Caki2 (cell line): ENCODE results near the gene METTL16. TPM values are rescaled to one million over a fixed set of nuclear protein-coding genes. Genes with fewer than 3 reads are reported as not detected.
"Not testable (repeated sequence)": the region's sequence is repeated elsewhere in the genome, so short reads cannot be mapped to it uniquely, and the experiment has no call there.

Experiments
- DNase-seq: peaks from one replicate; pipeline ENCODE4 v3.0.0-alpha.2; 2015; ENCODE audit warnings: low read depth
- in situ Hi-C: cut with HindIII; loops from 2 replicates; pipeline ENCODE4 v1.10.0; 2016; ENCODE audit warnings: low sequenced_read_pairs, low pct_unique_long_range_greater_than_20kb, mixed read lengths
- total RNA-seq: library from RNA; depleted of rRNA; stranded (reverse); fragments of >200 nt; shearing (Covaris generic); gene quantifications from 2 replicates; pipeline ENCODE4 v1.2.3, GENCODE V29; 2014; ENCODE audit warnings: low replicate concordance

The METTL16 gene
- total RNA-seq, 1 experiment from 2014 or later = 22.8 TPM

DNA sequence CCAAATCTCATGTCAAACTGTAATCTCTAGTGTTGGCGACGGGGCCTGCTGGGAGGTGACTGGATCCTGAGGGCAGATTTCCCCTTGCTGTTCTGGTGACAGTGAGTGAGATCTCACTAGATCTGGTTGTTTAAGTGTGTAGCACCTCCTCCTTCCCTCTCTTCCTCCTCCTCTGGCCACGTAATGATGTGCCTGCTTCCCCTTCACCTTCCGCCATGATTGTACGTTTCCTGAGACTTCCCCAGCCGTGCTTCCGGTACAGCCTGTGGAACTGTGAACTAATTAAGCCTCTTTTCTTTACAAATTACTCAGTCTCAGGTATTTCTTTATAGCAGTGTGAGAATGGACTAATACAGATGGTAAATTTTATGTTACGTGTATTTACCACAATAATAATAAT is 49.2 kb downstream of the METTL16 start:
- no peak for DNase-seq
- in situ Hi-C loops = no loop called here

GRCh38 chr17:2459917-2460271 is 51.8 kb downstream of the METTL16 start:
- in situ Hi-C loops = no loop called here
- DNase-seq = no peak

GRCh38 chr17:2457913-2458312 is 53.8 kb downstream of the METTL16 start:
- no peak for DNase-seq
- in situ Hi-C loops = no loop called here

- in situ Hi-C loops = no loop called here
- no peak for DNase-seq
These were observed 55.2 kb downstream of the METTL16 start for GRCh38 chr17:2456475-2456874.

- DNase-seq = no peak
- in situ Hi-C loops = no loop called here
These were observed 55.7 kb downstream of the METTL16 start for GRCh38 chr17:2455956-2456355.

DNA sequence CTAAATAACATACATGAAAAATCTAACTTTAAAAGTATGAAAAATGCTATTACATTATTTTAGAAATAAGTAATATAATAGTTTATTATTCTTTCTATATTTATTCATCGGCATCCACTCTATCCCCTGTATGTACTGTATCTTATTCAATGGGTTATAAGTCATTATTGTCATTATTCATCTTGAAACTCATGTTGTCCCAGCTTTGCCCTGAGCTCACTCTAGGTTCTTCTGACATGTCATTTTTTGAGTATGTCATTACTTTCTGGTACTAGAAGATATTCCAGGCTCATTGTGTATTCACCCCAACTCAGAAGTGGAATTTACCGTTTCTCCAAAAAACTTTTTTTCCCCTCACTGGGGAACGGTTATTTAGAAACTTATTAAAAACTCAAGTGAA is 57.8 kb downstream of the METTL16 start:
- in situ Hi-C loops = no loop called here
- no peak for DNase-seq

DNA sequence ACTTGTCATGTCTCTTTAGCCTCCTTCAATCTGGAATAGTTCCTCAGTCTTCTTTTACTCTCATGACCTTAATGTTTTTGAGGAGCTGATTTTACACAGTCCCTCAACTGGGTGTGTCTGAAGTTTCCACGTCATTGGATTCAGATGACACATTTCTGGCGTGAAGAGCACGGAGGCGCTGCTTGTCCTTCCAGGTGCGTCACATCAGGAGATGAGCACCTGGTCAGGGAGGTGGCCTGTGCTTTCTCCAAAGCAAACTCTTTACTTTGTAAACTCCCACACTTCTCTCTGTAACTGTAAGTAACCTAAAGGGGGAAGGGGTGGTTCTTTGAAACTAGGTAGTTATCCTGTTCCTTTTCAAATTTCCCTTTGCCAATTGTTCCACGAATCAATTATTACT is 58.4 kb downstream of the METTL16 start:
- in situ Hi-C loops = no loop called here
- DNase-seq = no peak

DNA sequence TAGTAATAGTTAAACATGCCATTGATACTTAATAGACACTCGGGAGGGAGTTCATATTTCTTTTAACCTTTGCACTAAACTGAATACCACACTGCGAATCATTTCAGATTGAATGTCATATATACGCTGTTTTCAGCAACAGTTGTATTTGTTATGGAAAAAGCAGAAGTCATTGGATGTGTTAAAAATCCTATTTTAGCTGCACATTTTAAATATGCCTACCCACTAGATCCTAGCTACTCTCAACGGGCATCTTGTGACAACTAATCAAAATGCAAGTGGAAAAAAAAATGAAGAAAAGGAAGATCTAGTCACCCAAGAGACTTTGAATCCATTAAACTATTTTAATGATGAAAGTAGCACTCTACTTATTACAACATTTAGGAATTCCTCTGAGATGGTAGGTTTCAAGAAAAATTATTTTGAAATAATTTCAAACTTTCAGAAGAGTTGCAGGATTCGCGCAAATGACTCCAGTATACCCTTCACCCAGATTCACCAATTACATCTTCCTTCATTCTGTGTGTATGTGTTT is 59.4 kb downstream of the METTL16 start:
- in situ Hi-C loops = no loop called here
- no peak for DNase-seq

- in situ Hi-C loops = no loop called here
- no peak for DNase-seq
These were observed 61.6 kb downstream of the METTL16 start for GRCh38 chr17:2450016-2450650.

DNA sequence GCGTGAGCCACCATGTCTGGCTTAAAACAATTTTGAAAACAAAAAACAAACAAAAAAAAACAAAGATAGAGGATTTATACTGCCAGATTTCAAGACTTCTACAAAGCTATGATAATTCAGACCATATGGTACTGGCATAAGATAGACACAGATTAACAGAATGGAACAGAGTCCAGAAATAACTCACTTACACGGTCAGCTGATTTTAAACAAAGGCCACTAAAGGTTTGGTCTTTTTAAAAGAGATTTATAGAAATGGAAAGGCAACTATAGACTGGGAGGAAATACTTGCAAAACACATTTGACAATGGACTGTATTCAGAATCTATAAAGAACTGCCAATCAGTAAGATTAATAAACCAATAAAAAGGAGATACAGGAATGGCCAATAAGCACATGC is 62.2 kb downstream of the METTL16 start:
- DNase-seq = no peak
- in situ Hi-C loops = no loop called here

DNA sequence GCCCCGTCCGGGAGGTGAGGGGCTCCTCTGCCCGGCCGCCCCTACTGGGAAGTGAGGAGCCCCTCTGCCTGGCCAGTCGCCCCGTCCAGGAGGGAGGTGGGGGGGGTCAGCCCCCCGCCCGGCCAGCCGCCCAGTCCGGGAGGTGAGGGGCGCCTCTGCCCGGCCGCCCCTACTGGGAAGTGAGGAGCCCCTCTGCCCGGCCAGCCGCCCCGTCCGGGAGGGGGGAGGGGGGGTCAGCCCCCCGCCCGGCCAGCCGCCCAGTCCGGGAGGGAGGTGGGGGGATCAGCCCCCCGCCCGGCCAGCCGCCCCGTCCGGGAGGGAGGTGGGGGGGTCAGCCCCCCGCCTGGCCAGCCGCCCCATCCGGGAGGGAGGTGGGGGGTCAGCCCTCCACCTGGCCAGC is 64.2 kb downstream of the METTL16 start:
- in situ Hi-C loops = not testable (repeated sequence)

DNA sequence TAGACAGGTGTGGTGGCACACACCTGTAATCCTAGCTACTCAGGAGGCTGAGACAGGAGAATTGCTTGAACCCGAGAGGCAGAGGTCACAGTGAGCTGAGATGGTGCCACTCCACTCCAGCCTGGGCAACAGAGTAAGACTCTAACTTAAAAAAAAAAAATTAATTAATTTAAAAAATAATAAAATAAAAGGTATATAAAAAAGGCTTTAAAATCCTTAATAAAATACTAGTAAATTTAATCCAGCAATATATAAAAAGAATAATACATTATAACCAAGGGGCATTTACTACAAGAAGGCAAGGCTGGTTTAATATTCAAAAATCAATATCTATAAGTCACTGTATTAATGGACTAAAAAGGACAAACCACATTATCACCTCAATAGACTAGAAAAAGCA is 66.0 kb downstream of the METTL16 start:
- no peak for DNase-seq
- in situ Hi-C loops = no loop called here

More for the DNA sequence above, 64.2 kb downstream of the METTL16 start:
- DNase-seq = not testable (repeated sequence)

GRCh38 chr17:2444382-2444781 is 67.3 kb downstream of the METTL16 start:
- in situ Hi-C loops = no loop called here
- DNase-seq = no peak

- no peak for DNase-seq
- in situ Hi-C loops = no loop called here
These were observed 69.5 kb downstream of the METTL16 start for GRCh38 chr17:2442166-2442565.

DNA sequence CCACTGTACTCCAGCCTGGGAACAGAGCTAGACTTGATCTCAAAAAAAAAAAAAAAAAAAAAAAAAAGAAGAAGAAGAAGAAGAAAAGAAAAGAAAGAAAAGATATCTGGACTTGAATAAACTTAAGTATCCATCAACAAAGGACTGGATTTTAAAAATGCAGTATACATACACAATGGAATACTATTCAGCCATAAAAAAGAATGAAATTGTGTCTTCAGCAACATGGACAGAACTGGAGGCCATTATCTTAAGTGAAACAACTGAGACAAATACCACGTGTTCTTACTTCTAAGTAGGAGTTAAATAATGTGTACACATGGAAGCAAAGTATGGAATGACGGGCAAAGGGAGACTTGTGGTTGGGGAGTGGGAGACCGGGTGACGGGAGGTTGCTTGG is 70.8 kb downstream of the METTL16 start:
- in situ Hi-C loops = no loop called here

GRCh38 chr17:2439997-2440396 is 71.7 kb downstream of the METTL16 start:
- DNase-seq, in situ Hi-C loops: not testable (repeated sequence)

More for the DNA sequence above, 70.8 kb downstream of the METTL16 start:
- no peak for DNase-seq

- no peak for DNase-seq
- in situ Hi-C loops = no loop called here
These were observed 72.9 kb downstream of the METTL16 start for GRCh38 chr17:2438823-2439222.

- DNase-seq = no peak
These were observed 75.3 kb downstream of the METTL16 start for GRCh38 chr17:2436316-2436905.

GRCh38 chr17:2435862-2436261 is 75.8 kb downstream of the METTL16 start:
- DNase-seq = no peak
- in situ Hi-C loops = no loop called here

More at GRCh38 chr17:2436316-2436905, 75.3 kb downstream of the METTL16 start:
- in situ Hi-C loops = no loop called here

DNA sequence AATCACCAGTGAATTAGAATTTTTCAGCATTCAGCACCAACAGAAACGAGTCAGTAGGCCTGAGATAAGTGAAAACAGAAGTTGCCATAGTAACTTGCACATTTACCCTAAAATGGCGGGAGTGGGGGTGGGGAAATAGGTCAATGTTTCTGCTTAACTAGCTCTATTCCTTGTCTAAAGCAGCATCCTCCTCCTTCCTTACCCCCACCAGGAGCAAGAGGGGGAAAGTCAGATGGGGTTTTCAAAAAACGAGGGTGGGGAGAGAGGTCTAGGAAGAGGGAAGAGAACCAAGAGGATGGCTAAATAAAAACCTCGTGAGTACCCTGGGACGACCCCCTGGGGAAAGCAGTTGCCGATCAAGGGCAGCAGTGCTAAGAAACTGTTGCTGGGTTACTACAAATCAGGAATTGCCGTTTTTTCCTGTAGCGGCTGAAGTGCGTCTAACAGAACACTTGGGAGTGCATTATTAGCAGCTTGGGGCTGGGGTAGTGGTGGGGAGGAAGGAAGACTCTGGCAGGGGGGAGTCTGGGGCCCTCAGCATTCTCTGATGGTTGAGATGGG is 76.4 kb downstream of the METTL16 start:
- in situ Hi-C loops = no loop called here
- DNase-seq = no peak
